Endometrial microvascular endothelial cells (primary cell): ENCODE data around the gene RNF183. TPM values are rescaled to one million over a fixed set of nuclear protein-coding genes. Genes with fewer than 3 reads are reported as not detected.

Source experiments
- total RNA-seq: library from RNA; depleted of rRNA; stranded (reverse); fragments of >200 nt; gene quantifications from one replicate; pipeline ENCODE4 v1.2.3, GENCODE V29; 2015; ENCODE audit errors: inconsistent ontology term

The RNF183 gene
- total RNA-seq, 1 donor from 2014 or later, result not detected

Other genes starting within 250 kb of the RNF183 start
- gene ZFP37, start 246.7 kb downstream of the RNF183 start, total RNA-seq, result 0.84 TPM
- 4.4 TPM for gene SLC31A2, start 152.4 kb downstream of the RNF183 start, total RNA-seq
- 21.1 TPM for gene FKBP15, start 82.1 kb downstream of the RNF183 start, total RNA-seq
- 17.2 TPM for gene SLC31A1, start 81.8 kb downstream of the RNF183 start, total RNA-seq
- gene CDC26, start 27.8 kb downstream of the RNF183 start, total RNA-seq, result 38.0 TPM
- 33.1 TPM for gene PRPF4, start 27.7 kb downstream of the RNF183 start, total RNA-seq
- not detected for gene WDR31, start 36.9 kb upstream of the RNF183 start, total RNA-seq
- gene BSPRY, start 46.2 kb upstream of the RNF183 start, total RNA-seq, result not detected
- 5.9 TPM for gene HDHD3, start 73.6 kb upstream of the RNF183 start, total RNA-seq
- gene ALAD, start 97.9 kb upstream of the RNF183 start, total RNA-seq, result 9.6 TPM
- 78.8 TPM for gene POLE3, start 107.3 kb upstream of the RNF183 start, total RNA-seq
- gene C9orf43, start 107.4 kb upstream of the RNF183 start, total RNA-seq, result 0.09 TPM
- 106 TPM for gene RGS3, start 160.4 kb upstream of the RNF183 start, total RNA-seq